PFSK-1 (cell line): ENCODE results near the gene ATL1.

ENCODE experiments used
- FOXP2 ChIP-seq: optimal IDR thresholded peaks from 2 replicates; pipeline ENCODE3; 2011; ENCODE audit warnings: borderline replicate concordance, control low read depth, inconsistent platforms; ENCODE audit not compliant: insufficient read depth; ENCODE audit errors: extremely low read length, extremely low read depth
- POLR2AphosphoS5 ChIP-seq: IDR thresholded peaks from 2 replicates; pipeline ENCODE4 v1.6.1; 2012; ENCODE audit warnings: low read depth, mild to moderate bottlenecking, control low read depth, low read length, moderate library complexity
- TF ChIP-seq, protein P1 (sequence below), 2 experiments: IDR thresholded peaks; 2 replicates each; pipeline versions ENCODE4 v1.6.1 to v1.8.0; 2011 to 2012; ENCODE audit warnings: low read depth in 2 of 2, low read length in 2 of 2, control low read depth in 1 of 2, inconsistent platforms in 1 of 2, mild to moderate bottlenecking in 1 of 2, moderate library complexity in 1 of 2; ENCODE audit not compliant: insufficient read depth in 1 of 2

DNA sequence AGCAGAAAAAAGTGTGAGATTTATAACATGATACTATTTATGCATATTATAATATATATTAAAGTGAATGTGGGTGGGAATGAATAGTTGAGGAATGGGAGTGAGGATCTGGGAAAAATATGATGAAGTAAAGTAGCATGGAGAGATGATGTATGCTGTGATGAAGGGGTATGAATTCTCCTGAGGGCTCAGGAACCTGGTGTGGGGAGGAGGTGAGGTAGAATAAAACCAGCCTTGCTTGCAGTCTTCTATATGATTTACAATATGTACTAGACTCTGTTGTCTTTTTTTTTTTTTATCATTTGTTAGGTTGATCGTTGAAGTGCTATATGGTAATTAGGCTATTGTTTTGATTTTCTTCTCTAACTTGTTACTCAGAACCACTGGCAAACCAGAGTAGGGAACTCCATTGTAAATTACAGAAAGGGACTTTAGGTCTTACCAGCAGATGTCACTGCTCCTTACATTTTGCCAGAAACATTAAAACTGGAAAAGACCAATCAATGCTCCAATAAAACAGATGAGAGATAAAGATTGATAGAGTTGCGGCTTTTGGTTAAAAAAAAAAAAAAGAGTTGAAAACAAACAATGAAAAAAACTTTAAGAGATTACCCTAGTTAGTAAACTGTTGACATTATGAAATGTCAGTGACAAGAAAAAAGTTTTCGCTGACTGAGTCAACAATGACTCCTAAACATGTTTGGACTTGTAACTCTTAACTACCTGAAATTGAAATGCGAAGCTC lies 39.9 kb downstream of the ATL1 start:
- no peak for TF ChIP-seq POLR2AphosphoS5
- TF ChIP-seq, protein P1, sequence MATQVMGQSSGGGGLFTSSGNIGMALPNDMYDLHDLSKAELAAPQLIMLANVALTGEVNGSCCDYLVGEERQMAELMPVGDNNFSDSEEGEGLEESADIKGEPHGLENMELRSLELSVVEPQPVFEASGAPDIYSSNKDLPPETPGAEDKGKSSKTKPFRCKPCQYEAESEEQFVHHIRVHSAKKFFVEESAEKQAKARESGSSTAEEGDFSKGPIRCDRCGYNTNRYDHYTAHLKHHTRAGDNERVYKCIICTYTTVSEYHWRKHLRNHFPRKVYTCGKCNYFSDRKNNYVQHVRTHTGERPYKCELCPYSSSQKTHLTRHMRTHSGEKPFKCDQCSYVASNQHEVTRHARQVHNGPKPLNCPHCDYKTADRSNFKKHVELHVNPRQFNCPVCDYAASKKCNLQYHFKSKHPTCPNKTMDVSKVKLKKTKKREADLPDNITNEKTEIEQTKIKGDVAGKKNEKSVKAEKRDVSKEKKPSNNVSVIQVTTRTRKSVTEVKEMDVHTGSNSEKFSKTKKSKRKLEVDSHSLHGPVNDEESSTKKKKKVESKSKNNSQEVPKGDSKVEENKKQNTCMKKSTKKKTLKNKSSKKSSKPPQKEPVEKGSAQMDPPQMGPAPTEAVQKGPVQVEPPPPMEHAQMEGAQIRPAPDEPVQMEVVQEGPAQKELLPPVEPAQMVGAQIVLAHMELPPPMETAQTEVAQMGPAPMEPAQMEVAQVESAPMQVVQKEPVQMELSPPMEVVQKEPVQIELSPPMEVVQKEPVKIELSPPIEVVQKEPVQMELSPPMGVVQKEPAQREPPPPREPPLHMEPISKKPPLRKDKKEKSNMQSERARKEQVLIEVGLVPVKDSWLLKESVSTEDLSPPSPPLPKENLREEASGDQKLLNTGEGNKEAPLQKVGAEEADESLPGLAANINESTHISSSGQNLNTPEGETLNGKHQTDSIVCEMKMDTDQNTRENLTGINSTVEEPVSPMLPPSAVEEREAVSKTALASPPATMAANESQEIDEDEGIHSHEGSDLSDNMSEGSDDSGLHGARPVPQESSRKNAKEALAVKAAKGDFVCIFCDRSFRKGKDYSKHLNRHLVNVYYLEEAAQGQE (IDR thresholded peaks at IDR 0.05; ENCODE audit: insufficient read depth in 1 of 2, low read depth in 2 of 2, low read length in 2 of 2) = no peak
- TF ChIP-seq FOXP2 = no peak
